Activated CD8-positive, alpha-beta memory T cell treated with anti-CD3 and anti-CD28 coated beads, Interleukin-2, amount 10 ng/mL, durations not matched to agents 7 days and 5 days (primary cell): ENCODE measurements around the gene CFAP46. TPM values are rescaled to one million over a fixed set of nuclear protein-coding genes. Genes with fewer than 3 reads are reported as not detected.

Experiments
- ATAC-seq: fragments of 150-1000 bp; cut with Tn5 transposase; one replicate; pipeline ENCODE4 v1.10.0; 2021; ENCODE audit warnings: moderate library complexity
- CTCF ChIA-PET: fragments of 350-600 bp; sonication (Branson Sonifier 250); formaldehyde crosslinking; loops from one replicate; lab custom pipeline; 2021; ENCODE audit warnings: antibody characterized with exemption; lab: Charles Lee
- DNase-seq: peaks from one replicate; pipeline ENCODE4 v3.0.0-alpha.2; 2020
- H3K27ac Mint-ChIP-seq: one replicate; pipeline ENCODE4 v1.8.0; 2021; ENCODE audit warnings: mild to moderate bottlenecking, mixed read lengths
- H3K27me3 Mint-ChIP-seq: one replicate; pipeline ENCODE4 v1.8.0; 2021; ENCODE audit warnings: mixed read lengths
- H3K36me3 Mint-ChIP-seq: one replicate; pipeline ENCODE4 v1.8.0; 2021; ENCODE audit warnings: mild to moderate bottlenecking, mixed read lengths
- H3K4me1 Mint-ChIP-seq: one replicate; pipeline ENCODE4 v1.8.0; 2021; ENCODE audit warnings: mixed read lengths
- H3K4me3 Mint-ChIP-seq: one replicate; pipeline ENCODE4 v1.8.0; 2021; ENCODE audit warnings: mild to moderate bottlenecking, moderate library complexity, mixed read lengths
- H3K9me3 Mint-ChIP-seq: one replicate; pipeline ENCODE4 v1.8.0; 2022; ENCODE audit warnings: low read depth, mixed read lengths
- total RNA-seq, 2 experiments: library from RNA; stranded (reverse); gene quantifications; one replicate each; pipeline ENCODE4 v1.2.3, GENCODE V29; 2021

The CFAP46 gene
- total RNA-seq, 2 experiments from 2014 or later = not detected

DNA sequence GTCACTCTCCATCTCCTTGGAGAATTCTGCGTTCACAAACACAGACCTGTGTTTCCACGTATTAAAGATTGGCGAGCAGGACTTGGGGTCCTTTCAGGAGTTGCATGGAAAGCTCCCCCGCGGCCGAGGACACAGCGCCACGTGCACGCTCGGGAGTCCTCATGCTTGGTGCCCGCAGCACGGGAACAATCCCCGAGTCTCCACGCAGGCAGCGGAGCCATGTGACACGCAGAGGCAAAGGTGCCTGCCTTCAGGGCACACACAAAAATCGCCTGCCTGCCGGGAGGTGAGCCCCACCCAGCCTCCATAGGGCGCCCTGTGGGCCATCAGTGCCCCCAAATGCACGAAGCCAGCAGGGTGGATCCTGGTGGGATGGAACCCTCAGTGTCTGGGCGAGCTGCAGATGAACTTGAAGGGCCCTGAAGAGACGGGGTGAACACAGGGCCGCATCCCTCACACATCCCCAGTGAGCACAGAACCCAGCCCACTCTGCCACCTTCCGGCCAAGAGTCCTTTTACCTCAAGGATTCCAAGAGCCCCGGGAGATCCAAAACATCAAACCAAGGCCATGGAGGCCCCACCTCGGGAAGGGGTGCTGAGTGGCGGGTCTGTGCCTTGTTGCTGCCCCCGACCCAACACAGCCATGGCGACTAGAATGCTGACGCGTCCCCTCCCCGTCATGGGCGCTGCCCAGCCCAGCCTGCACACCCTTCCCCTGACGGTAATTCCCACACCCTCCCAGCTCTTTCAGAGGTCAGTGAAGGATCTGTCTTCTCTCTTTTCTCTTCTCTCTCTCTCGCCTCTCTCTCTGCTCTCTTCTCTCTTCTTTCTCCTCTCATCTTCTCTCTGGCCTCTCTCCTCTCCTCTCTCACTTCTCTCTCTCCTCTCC lies 55.9 kb downstream of the CFAP46 start:
- no peaks in the 10 kb centered on the region for H3K27me3 Mint-ChIP-seq
- no peak overlapping the region for H3K4me3 Mint-ChIP-seq
- DNase-seq (no peak), ATAC-seq (no peak)
- H3K4me1 Mint-ChIP-seq = no peaks in the 10 kb centered on the region
- no peaks in the 10 kb centered on the region for H3K36me3 Mint-ChIP-seq
- H3K27ac Mint-ChIP-seq = no peak overlapping the region
- CTCF ChIA-PET = no interaction called here
- H3K9me3 Mint-ChIP-seq = no peaks in the 10 kb centered on the region

DNA sequence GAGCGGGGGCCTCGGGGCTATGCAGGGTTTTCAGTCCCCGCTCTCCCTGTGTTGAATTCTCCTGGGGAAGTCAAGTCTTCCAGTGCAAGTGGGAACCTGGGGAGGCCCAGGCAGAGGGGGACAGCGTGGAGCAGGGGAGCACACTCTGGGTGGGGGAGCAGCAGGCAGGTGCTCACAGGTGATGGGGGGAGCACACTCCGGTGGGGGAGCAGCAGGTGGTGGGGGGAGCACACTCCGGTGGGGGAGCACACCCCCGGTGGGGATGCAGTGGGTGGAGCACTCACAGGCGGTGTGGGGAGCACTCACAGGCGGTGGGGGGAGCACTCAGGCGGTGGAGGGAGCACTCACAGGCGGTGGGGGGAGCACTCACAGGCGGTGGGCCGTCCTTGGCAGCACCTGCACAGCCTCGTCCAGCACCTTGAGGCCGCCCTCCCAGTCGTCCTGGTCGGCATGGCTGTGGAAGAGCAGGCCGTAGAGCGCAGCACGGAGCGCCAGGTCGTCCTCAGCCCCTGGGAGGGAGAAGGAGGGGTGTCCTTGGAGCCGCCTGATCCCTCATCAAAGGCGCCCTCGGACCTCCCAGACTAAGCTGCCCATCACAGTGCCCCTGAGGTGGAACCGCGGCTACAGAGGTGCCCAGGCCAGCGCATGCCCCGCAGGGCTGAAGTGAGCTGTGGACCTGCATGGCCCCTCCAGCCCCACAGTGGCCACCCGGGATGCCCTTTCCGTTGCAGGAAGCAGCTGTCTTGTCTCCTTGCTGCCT lies 56.7 kb downstream of the CFAP46 start:
- Mint-ChIP-seq H3K27ac (no peak overlapping the region), H3K36me3 (no peaks in the 10 kb centered on the region), H3K9me3 (no peaks in the 10 kb centered on the region), H3K27me3 (no peaks in the 10 kb centered on the region), H3K4me1 (no peaks in the 10 kb centered on the region), H3K4me3 (no peak overlapping the region)
- CTCF ChIA-PET = no interaction called here
- DNase-seq (no peak), ATAC-seq (no peak)

GRCh38 chr10:132884691-132885271 lies 57.6 kb downstream of the CFAP46 start:
- no peak for DNase-seq
- no peaks in the 10 kb centered on the region for H3K9me3 Mint-ChIP-seq
- no peaks in the 10 kb centered on the region for H3K27me3 Mint-ChIP-seq
- no peak overlapping the region for H3K27ac Mint-ChIP-seq
- no peak overlapping the region for H3K4me3 Mint-ChIP-seq
- CTCF ChIA-PET = no interaction called here
- ATAC-seq = no peak
- no peaks in the 10 kb centered on the region for H3K36me3 Mint-ChIP-seq
- H3K4me1 Mint-ChIP-seq = no peaks in the 10 kb centered on the region

DNA sequence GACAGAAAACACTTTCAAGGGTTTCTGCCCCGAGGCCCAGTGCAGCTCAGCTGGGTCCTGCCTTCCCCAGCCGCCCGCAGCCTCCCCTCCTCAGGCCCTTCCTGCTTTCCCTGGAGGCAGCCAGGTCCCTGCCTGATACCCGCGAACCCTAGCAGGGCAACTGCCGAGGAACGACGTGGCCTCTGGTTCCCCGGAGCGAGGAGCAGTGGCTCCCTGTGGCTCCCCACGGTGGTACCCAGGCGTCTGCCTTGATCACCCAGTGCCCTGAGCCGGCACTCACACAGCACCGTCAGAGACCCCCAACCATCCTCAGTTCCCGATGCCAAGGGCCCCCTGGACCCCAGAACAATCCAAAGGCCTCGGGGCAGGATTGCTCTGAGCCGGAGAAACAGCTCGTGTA lies 58.3 kb downstream of the CFAP46 start:
- ATAC-seq = no peak
- H3K9me3 Mint-ChIP-seq = no peaks in the 10 kb centered on the region
- no peak for DNase-seq
- H3K4me3 Mint-ChIP-seq = no peak overlapping the region
- CTCF ChIA-PET = no interaction called here
- H3K4me1 Mint-ChIP-seq = no peaks in the 10 kb centered on the region
- H3K27me3 Mint-ChIP-seq = peaks cover under 1% of the 10 kb centered on the region
- no peaks in the 10 kb centered on the region for H3K36me3 Mint-ChIP-seq
- no peak overlapping the region for H3K27ac Mint-ChIP-seq

GRCh38 chr10:132883391-132883881 lies 58.9 kb downstream of the CFAP46 start:
- DNase-seq = no peak
- Mint-ChIP-seq H3K27me3 (peaks cover 3% of the 10 kb centered on the region), H3K4me1 (no peaks in the 10 kb centered on the region), H3K27ac (no peak overlapping the region), H3K4me3 (no peak overlapping the region), H3K9me3 (no peaks in the 10 kb centered on the region), H3K36me3 (no peaks in the 10 kb centered on the region)
- CTCF ChIA-PET = no interaction called here
- ATAC-seq = no peak

GRCh38 chr10:132882069-132882951 lies 60.1 kb downstream of the CFAP46 start:
- no peak for ATAC-seq
- Mint-ChIP-seq H3K9me3 (no peaks in the 10 kb centered on the region), H3K4me3 (no peak overlapping the region), H3K27me3 (peaks cover 3% of the 10 kb centered on the region), H3K27ac (no peak overlapping the region), H3K4me1 (no peaks in the 10 kb centered on the region), H3K36me3 (no peaks in the 10 kb centered on the region)
- CTCF ChIA-PET = no interaction called here
- DNase-seq = no peak

GRCh38 chr10:132881186-132881920 lies 61.0 kb downstream of the CFAP46 start:
- ATAC-seq (no peak), DNase-seq (no peak)
- Mint-ChIP-seq H3K4me3 (no peak overlapping the region), H3K27me3 (peaks cover 3% of the 10 kb centered on the region), H3K9me3 (no peaks in the 10 kb centered on the region), H3K27ac (no peak overlapping the region), H3K36me3 (no peaks in the 10 kb centered on the region), H3K4me1 (no peaks in the 10 kb centered on the region)
- CTCF ChIA-PET = no interaction called here

- no peaks in the 10 kb centered on the region for H3K36me3 Mint-ChIP-seq
- H3K4me3 Mint-ChIP-seq = no peak overlapping the region
- no peaks in the 10 kb centered on the region for H3K4me1 Mint-ChIP-seq
- H3K9me3 Mint-ChIP-seq = no peaks in the 10 kb centered on the region
- DNase-seq = no peak
- CTCF ChIA-PET = no interaction called here
- no peak for ATAC-seq
- H3K27me3 Mint-ChIP-seq = peaks cover 6% of the 10 kb centered on the region
- H3K27ac Mint-ChIP-seq = no peak overlapping the region
Measured at GRCh38 chr10:132880128-132880981, 62.0 kb downstream of the CFAP46 start.

GRCh38 chr10:132879408-132880127 lies 62.8 kb downstream of the CFAP46 start:
- ATAC-seq (no peak), DNase-seq (no peak)
- Mint-ChIP-seq H3K27ac (no peak overlapping the region), H3K4me3 (no peak overlapping the region), H3K4me1 (no peaks in the 10 kb centered on the region), H3K27me3 (peaks cover 6% of the 10 kb centered on the region), H3K9me3 (no peaks in the 10 kb centered on the region), H3K36me3 (no peaks in the 10 kb centered on the region)
- CTCF ChIA-PET = no interaction called here

GRCh38 chr10:132878730-132879407 lies 63.5 kb downstream of the CFAP46 start:
- H3K27ac Mint-ChIP-seq = no peak overlapping the region
- no peaks in the 10 kb centered on the region for H3K9me3 Mint-ChIP-seq
- CTCF ChIA-PET = no interaction called here
- H3K27me3 Mint-ChIP-seq = peaks cover 6% of the 10 kb centered on the region
- no peak overlapping the region for H3K4me3 Mint-ChIP-seq
- H3K4me1 Mint-ChIP-seq = no peaks in the 10 kb centered on the region
- no peak for ATAC-seq
- H3K36me3 Mint-ChIP-seq = no peaks in the 10 kb centered on the region
- no peak for DNase-seq
